Gastrocnemius medialis (tissue), 4 donors: ENCODE measurements around the gene UGT1A5.

Experiments used
- POLR2A ChIP-seq, 2 donors: fragments of 450-650 bp; IDR thresholded peaks; one replicate each; pipeline ENCODE4 v1.6.1; 2017; ENCODE audit warnings: antibody characterized with exemption in 2 of 2, mild to moderate bottlenecking in 2 of 2, moderate library complexity in 2 of 2
- TF ChIP-seq, protein P1 (sequence below), 5 experiments: fragments of 450-650 bp in 3 of 5; fragments of 200-600 bp in 2 of 5; sonication (generic) in 2 of 5; IDR thresholded peaks in 4 of 5; conservative IDR thresholded peaks in 1 of 5; 1 replicate in 4 of 5; 2 replicates in 1 of 5; pipeline ENCODE4 v1.5.1; 2016 to 2019; ENCODE audit warnings: antibody characterized with exemption in 5 of 5, mild to moderate bottlenecking in 3 of 5, moderate library complexity in 3 of 5

DNA sequence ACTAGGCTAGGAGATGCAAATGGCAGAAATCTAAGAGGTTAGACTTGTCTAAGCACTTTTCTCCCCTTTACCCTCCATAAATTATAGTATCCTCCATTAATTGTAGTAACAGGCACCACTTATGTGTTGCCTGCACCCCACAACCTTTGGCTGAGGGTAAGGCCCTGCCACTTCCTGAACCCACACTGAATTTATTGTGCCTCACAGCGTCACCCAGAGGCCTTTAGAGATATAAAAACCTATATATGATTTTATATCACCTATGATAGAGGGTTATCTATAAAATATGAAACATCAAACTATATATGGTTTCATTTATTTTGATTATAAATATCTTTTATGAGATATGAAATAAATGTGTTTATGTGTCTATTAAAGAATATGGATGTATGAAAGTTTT, 38.4 kb upstream of the UGT1A5 start:
- TF ChIP-seq, protein P1, sequence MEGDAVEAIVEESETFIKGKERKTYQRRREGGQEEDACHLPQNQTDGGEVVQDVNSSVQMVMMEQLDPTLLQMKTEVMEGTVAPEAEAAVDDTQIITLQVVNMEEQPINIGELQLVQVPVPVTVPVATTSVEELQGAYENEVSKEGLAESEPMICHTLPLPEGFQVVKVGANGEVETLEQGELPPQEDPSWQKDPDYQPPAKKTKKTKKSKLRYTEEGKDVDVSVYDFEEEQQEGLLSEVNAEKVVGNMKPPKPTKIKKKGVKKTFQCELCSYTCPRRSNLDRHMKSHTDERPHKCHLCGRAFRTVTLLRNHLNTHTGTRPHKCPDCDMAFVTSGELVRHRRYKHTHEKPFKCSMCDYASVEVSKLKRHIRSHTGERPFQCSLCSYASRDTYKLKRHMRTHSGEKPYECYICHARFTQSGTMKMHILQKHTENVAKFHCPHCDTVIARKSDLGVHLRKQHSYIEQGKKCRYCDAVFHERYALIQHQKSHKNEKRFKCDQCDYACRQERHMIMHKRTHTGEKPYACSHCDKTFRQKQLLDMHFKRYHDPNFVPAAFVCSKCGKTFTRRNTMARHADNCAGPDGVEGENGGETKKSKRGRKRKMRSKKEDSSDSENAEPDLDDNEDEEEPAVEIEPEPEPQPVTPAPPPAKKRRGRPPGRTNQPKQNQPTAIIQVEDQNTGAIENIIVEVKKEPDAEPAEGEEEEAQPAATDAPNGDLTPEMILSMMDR (IDR thresholded peaks at IDR 0.05 in 4 of 5, conservative IDR thresholded peaks at IDR 0.05 in 1 of 5): no peak
- TF ChIP-seq POLR2A (IDR thresholded peaks at IDR 0.05): no peak
